NCI-H1105 treated with DMSO at 0.1 percent for 48 hours (cell line): ENCODE results near the gene ZDHHC13.

Source experiments
- DNase-seq: peaks from one replicate; lab custom pipeline; 2025; lab: John Stamatoyannopoulos, UW

The ZDHHC13 gene

GRCh38 chr11:19204836-19205235, 87.9 kb downstream of the ZDHHC13 start:
- DNase-seq, result no peak

GRCh38 chr11:19208181-19208580, 91.2 kb downstream of the ZDHHC13 start:
- no peak for DNase-seq

- no peak for DNase-seq
Observed at GRCh38 chr11:19208959-19209546, 92.1 kb downstream of the ZDHHC13 start.

GRCh38 chr11:19209617-19210370, 92.8 kb downstream of the ZDHHC13 start:
- no peak for DNase-seq

- DNase-seq, result no peak
Observed at GRCh38 chr11:19216021-19216420, 99.1 kb downstream of the ZDHHC13 start.

GRCh38 chr11:19216709-19217374, 99.9 kb downstream of the ZDHHC13 start:
- DNase-seq, result no peak

GRCh38 chr11:19218216-19218615, 101.2 kb downstream of the ZDHHC13 start:
- no peak for DNase-seq

- DNase-seq, result no peak
Observed at GRCh38 chr11:19218786-19219460, 102.0 kb downstream of the ZDHHC13 start.

- DNase-seq, result no peak
Observed at GRCh38 chr11:19220903-19221724, 104.1 kb downstream of the ZDHHC13 start.

- DNase-seq, result no peak
Observed at GRCh38 chr11:19225123-19225522, 108.2 kb downstream of the ZDHHC13 start.

- no peak for DNase-seq
Observed at GRCh38 chr11:19225581-19225980, 108.6 kb downstream of the ZDHHC13 start.
